Dedifferentiated amniotic fluid mesenchymal stem cell (primary cell): ENCODE measurements around the gene PDILT.
"Not testable (repeated sequence)": the region's sequence is repeated elsewhere in the genome, so short reads cannot be mapped to it uniquely, and the experiment has no call there.

Source experiments
- DNase-seq: peaks from one replicate; pipeline ENCODE4 v3.0.0-alpha.2; 2016; ENCODE audit errors: extremely low spot score

Gene PDILT, protein sequence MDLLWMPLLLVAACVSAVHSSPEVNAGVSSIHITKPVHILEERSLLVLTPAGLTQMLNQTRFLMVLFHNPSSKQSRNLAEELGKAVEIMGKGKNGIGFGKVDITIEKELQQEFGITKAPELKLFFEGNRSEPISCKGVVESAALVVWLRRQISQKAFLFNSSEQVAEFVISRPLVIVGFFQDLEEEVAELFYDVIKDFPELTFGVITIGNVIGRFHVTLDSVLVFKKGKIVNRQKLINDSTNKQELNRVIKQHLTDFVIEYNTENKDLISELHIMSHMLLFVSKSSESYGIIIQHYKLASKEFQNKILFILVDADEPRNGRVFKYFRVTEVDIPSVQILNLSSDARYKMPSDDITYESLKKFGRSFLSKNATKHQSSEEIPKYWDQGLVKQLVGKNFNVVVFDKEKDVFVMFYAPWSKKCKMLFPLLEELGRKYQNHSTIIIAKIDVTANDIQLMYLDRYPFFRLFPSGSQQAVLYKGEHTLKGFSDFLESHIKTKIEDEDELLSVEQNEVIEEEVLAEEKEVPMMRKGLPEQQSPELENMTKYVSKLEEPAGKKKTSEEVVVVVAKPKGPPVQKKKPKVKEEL

DNA sequence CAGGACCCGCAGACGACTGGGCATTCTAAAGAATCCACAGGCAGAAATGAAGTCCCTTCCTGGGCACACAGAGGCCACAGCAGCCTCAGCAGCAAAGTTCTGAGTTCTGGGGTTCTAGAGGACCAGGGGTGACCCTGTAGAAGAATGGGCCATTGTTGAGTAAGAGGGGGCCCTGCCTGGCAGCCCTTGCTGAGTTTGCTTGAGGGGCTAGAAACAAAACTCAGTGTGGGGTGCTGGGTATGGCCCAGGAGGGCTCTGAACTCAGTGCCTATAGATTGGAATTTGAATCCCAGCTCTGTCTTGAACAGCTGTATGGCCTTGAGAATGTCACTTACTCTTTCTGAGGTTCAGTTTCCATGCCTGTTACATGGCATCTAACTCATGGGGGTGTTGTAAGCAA is at the start of gene PDILT:
PDILT (minus strand) TSS at position 101 of the 400 bp plus-strand sequence. CDS start 5,437 bp downstream, outside the sequence.
- no peak for DNase-seq

DNA sequence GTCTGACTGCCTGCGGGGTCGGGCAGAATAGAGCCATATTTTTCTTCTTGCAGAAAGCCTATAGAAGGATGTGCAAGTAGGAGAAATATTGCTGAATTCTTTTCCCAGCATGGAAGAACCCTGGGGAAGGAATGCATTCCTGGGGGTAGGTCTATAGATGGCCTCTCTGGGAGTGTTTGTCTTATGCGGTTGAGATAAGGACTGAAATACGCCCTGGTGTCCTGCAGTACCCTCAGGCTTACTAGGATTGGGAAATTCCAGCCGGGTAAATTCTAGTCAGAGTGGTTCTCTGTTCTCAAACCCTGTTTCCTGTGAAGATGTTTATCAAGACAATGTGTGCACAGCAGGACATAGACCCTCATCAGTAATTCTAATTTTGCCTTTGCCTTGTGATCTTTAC is 49.1 kb upstream of the PDILT start:
- not testable (repeated sequence) for DNase-seq

DNA sequence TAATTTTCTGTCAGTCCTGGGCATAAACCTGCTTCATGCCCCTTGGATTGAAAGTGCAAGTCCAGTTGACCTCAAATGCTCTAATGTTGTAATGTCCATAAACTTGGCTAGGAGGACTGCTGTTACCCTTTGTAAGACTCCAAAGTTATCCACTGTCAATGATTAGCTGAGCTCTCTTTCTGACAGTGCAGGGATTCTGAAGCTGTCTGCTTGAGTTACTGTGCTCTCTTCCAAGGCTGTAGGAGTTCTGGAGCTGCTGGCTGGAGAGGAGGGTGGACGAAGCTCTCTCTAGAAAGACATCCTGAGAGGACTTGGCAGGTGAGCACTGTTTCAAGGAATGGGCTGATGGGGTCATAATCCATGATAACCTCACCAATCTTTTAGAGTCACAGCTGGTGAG is 46.8 kb upstream of the PDILT start, which contains the start of gene ACSM2A:
ACSM2A (plus strand) TSS at position 158 of the 400 bp plus-strand sequence. CDS start 8,594 bp downstream, outside the sequence.
- DNase-seq: not testable (repeated sequence)

DNA sequence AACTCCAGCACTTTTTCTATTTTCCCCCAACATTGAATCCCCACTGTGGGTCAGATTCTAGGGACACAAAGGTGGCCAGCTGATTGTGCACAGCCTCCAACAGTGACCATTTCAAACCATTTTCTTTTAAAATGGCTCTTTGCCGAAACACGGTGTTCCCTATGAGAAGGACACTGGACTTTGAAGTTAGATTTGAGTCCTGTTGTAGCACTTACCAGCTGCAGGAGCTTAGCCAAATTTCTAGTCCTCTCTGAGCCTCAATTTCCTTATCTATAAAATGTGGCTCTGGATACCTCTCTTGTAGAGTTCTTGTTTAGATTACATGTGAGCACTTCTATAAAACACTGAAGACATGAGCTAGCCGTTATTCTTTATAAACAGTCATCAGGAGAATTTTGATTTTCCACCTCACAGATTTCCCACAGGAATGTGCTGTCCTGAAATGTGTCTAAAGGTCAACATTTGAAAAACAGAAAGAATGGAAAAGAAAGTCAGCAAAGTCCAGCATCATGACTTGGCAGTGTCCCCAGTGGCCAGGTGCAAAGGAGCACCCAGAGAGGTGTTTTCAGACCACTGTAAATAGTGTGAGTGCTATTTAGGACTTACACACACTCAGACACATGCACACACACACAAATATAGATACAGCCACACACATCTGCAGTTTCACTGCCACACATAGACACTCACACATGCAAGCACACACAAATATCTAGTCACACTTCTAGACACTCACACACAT is 42.3 kb upstream of the PDILT start:
- not testable (repeated sequence) for DNase-seq

DNA sequence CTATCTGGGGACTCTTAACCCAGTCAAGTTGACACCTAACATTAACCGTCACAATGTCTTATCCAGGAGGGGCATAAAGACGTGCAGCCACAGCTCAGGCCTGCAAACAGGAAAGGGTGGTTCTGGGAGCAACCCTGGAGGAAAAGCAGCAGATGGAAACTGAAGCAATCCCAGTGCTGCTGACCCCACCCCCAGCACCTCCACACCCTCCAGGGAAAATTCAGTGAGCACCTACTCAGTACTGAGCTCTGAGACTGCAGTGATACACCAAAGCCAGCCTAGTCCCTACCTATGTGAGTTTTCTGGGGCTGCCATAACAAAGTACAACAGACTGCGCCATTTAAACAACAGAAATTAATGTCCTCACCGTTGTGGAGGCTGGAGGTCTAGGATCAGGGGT is 37.3 kb upstream of the PDILT start:
- DNase-seq: not testable (repeated sequence)

DNA sequence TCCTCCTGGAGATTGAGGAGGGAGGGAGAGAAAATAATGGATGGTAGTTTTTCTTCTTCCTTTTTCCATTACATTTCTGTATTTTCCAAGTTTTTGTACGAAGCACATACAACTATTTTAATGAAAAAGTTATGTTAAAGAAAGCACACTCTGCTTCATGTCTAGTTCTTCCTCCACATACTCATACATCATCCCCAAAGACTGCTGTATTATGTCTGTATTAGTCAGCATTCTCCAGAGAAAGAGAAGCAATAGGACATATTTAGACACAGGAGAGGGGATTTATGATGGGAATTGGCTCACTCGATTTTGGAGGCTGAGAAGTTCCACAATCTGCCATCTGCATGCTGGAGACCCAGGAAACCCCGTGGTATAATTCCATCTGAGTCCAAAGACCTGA is 36.7 kb upstream of the PDILT start:
- DNase-seq: no peak

DNA sequence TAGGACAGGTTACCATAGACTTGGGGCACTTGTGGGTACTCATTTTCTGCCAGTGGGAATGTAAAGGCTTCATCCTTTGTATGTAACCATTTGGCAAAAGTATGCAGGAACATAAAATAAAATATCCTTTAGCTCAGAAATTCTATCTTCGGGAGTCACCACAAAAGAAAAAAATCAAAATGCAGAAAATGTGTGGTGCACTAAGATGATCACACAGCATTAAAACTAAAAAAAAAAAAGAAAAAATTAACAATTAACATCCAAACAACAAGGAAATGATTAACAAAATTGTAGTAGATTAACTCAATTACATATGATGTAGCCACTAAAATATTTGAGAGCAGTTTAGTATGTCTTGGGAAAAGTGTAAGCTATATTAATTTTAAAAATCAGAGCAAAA is 36.2 kb upstream of the PDILT start:
- not testable (repeated sequence) for DNase-seq

DNA sequence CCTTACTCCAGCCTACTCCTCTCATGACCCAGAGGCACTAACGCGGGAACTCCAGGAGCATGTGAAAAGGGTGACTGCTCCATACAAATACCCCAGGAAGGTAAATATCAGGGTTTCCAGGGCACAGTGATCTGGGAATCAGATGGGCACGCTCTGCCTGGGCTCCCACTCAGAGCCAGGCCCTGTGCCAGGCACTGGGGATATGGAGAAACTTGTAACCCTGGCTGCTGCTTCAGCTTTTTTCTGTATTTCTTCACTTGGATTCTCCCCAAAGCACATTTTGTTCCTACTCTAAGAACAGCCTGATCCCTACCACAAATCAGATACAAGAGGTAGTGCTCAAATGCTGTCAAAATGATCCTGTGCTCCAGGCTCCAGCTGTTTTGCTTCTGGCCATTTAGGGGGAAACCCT is 35.3 kb upstream of the PDILT start:
- not testable (repeated sequence) for DNase-seq

DNA sequence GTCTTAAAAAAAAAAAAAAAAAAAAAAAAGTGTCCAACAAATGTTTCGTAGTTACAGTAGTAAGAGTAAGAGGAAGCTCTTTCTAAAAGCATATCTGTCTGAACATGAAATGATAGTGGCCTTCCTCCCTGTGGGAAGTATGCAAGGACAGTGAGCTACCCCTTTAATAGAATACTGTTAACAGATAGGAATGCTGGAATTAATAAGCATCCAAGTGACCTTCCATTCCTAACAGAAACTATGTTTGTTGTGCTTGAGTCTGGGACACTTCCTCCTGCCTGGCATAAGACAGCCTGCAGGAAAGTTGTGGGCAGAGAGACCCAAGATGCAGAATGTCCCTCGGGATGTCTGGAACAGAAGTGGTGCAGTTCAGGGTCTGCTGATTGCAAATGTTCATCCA is 34.4 kb upstream of the PDILT start:
- DNase-seq: not testable (repeated sequence)

DNA sequence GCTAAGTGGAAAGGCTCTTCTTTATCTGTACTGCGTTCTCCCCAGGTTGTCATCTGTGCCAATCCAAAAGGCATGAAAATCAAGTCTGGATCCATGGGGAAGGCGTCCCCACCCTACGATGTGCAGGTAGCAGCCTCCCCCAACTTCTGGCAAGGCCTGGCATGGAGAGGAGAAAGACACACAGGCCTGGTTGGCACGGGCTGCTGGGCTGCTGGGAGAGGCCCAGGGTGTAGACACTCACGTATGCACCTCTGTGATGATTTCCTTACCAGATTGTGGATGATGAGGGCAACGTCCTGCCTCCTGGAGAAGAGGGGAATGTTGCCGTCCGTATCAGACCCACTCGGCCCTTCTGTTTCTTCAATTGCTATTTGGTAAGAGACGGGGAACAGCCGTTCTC is 26.4 kb upstream of the PDILT start:
- DNase-seq: no peak

DNA sequence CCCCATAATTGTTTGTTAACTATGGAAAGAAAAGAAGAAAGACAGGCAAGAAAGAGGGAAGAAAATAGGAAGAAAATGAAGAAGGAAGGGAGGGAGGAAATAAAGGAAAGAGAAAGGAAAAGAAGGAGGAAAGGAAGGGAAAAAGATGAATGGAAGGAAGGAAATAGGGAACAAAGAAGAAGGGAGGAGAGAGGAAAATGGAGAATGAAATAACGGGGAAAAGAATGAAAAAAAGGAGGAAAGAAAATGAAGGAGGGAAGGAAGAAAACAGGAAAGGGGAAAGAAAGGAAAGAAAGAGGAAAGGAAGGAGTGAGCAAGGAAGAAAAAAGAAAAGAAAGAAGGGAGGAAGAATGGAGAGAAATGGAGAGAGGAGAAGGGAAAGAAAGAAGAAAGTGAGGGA is 25.9 kb upstream of the PDILT start:
- DNase-seq: not testable (repeated sequence)

DNA sequence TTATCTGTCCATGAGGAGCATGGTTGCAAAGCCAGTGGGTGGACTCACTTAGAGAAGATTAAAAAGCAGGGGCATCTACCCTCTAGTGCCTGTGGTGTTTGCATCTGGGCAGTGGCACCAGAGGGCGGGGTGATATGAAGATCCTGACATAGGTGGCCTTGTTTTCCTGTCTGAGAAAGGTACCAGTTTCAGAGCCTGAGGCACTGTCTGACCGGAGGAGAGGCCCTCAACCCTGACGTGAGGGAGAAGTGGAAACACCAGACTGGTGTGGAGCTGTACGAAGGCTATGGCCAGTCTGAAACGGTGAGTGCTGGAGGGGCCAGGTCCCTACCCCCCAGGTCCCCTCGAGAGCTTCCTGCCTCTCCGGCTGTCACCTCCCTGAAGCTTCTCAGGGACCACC is 25.0 kb upstream of the PDILT start:
- DNase-seq: not testable (repeated sequence)

DNA sequence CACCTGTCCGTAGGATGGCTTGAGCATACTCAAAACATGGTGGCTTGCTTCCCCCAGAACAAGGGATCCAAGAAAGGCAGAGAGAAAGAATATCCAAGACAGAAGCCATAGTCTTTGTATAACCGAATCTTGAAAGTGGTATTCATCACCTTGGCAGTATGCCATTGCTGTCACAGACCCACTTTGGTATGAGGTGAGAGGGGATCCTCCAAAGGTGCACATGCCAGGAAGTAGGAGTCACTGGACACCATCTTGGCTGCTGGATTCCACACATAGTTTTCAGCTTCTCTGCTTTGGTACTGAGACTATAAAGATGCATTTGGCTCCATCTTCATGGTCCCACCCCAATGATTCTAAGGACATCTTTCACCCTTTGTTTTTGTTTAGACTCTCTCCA is 22.9 kb upstream of the PDILT start:
- not testable (repeated sequence) for DNase-seq

DNA sequence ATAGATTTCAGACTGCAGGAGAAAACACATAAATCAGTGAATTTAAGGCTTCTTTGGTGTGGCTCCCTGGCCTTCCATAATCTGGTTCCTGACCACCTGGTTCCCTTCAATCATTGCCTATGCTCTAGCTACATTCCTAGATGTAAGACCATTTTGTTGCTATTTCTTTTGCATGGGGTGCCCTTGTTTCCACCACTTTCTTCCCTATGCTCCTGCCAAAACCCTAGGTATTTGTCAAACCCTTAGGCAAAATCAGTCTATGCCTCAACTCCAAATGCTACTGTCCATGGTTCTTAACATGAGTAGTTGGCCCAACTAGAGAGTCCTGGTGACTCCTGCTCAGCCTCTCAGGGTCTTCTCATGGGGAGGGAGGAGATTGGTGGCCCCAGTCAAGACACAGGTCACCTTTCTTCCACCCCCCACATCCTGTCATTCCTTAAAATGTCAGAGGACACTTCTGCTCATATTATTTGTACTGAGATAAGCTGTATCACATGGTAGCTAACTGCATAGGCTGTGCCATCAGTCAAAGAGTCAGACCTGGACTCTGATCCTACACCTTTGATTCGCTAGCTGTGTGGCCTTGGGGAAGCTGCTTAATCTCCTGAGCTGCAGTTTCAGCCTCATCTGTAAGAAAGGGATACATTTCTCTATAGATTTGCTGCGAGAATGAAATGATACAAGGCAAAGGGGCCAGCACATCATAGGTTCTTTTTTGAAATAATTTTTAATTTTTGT is 19.8 kb upstream of the PDILT start:
- no peak for DNase-seq

DNA sequence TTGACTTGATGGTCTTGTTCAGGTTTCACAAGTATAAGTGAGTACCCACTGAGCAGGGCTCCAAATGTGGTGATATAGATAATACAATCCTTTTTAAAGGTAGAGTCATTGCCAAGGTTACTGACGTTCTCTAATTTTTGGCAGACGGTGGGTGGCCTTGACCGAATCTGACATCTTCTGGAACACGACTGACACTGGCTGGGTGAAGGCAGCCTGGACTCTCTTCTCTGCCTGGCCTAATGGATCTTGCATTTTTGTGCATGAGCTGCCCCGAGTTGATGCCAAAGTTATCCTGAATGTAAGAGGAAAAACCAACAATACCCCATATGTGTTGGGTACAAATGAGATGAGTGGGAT is 19.2 kb upstream of the PDILT start:
- not testable (repeated sequence) for DNase-seq

DNA sequence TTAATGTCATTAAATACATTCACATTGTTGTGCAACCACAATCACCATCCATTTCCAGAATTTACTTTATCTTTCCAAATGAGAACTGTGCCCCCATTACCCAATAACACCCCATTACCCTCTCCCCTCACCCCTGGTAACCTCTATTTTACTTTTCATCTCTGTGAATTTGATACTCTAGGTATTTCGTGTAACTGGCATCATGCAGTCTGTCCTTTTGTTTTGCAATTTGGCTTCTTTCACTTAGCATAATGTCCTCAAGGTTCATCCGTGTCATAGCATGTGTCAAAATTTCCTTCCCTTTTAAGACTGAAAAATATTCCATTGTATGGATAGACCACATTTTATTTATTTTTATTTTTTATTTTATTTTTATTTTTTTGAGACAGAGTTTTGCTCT is 17.2 kb upstream of the PDILT start:
- DNase-seq: not testable (repeated sequence)

DNA sequence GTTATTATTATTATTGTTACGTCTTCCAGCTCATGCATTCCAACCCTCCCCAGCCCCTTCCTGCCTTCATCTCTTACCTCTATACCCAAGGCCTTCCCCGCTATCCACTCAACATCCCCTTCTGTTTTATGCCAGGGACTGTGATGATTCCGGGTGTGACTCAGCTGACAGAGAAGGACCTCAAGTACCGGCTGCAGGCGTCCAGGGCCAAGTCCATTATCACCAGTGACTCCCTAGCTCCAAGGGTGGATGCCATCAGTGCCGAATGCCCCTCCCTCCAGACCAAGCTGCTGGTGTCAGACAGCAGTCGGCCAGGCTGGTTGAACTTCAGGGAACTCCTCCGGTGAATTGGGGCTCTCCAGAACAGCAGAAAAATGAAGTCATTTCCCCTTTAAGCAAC is 14.6 kb upstream of the PDILT start:
- DNase-seq: not testable (repeated sequence)

DNA sequence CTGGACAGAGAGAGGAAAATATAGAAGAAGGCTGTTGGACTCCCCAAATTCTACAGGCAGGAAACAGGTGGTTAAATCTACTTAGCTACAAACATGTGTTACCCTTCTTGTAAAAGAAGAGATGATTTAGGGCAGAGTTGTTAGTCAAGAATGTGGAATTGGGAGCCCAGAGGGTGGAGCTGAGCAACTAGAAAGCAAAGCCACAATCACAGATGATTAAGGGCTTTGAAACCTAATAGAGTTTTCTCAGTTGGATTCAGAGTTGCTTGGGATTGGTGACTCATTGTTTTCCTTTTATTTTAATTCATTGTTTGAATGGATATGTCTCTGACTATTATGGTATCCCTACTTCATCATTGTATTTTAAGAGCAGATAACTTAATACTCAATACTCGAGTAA is 11.0 kb upstream of the PDILT start:
- DNase-seq: no peak

DNA sequence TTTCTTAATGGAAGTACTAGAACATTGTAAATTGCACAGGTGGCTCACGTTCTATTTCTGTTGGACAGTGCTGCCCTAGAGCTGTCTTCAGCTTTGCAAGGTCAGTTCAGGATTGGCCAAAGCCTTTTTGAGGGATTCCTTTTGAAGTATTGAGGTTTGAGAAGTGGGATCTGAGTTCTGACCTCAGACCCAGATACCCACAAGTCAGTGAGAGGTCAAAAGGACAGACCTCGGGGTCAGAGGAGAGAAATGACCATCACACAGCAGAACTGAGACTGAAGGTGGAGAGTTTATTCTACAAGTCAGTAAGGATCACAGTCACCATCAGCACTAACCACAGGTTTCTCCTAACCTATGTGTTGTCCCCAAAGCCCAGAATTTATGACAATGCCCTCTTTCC is 6.5 kb upstream of the PDILT start:
- no peak for DNase-seq

DNA sequence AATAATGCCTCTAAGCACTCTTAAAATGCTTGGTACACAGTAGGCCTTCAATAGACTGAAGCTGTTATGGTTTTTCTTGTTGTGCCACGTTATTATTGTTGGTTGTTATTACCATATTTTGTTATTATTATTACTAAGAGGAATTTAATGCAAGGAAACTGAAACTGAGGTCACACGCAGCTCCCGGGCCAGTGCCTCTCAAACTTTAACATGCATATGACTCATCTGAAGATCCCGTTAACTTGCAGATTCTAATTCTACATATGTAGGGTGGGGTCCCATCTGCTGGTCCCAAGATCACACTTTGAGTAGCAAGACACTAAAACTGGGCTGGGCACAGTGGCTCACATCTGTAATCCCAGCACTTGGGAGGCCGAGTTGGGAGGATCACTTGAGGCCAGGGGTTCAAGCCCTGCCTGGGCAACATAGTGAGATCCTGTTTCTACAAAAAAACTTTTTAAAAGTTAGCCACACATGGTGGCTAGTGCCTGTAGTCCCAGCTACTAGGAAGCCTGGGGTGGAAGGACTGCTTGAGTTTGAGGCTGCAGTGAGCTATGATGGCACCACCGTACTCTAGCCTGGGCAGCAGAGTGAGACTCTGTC is 5.7 kb upstream of the PDILT start:
- DNase-seq: no peak

DNA sequence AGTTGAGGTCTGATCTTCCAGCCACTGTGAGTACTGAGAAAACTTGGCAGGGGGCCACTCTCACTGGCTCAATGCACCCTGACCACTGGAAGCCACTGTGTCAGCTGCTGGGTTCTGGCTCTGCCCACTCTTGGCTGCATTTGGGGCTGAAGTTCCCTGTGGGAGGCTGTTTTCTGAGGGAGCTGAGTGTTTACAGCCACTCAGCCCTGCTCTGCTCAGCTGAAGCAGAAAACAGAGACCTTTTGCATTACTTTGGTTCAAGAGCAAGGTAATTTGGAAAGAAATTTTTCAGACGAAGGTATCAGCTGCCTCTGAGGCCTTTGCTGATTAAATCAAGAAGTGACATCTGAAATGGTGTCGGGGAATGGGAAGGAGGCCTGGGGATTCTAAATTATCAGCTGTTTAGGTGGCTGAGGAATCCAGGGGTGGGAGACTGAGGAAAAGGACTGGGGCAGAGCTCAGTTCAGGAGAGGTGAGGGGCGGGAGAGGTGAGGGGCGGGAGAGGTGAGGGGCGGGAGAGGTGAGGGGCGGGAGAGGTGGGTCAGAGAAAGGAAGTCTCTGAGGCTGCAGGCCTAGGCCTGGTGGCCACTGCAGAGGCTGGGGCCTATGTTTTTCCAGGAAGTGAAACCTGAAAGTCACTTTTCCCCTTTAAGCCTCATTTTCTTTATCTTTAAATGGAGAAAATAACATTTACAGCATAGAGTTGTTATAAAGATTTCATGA is 5.0 kb upstream of the PDILT start, which contains the start of gene ACSM5:
ACSM5 (plus strand) TSS at position 137 of the 723 bp plus-strand sequence. CDS start 1,951 bp downstream, outside the sequence.
- no peak for DNase-seq
